ENCODE data around the gene VCX2.

The VCX2 gene

GRCh38 chrX:8140986-8141744 is 29.9 kb downstream of the VCX2 start (continued):
- TF ChIP-seq ZBTB10 (tag by site-specific recombination; IDR thresholded peaks at IDR 0.05) = no peak

- H3K36me3 ChIP-seq (ENCODE audit: control insufficient read depth in 2 of 2, insufficient read depth in 1 of 2, low read length in 2 of 2) = no peaks in the 10 kb centered on the region
- no peaks in the 10 kb centered on the region for H3K9me3 ChIP-seq (ENCODE audit: control insufficient read depth, insufficient read depth, low read depth, low read length)
- ChIA-PET CTCF (no interaction called here), POLR2A (no interaction called here)
- H3K4me3 ChIP-seq (ENCODE audit: low read depth, low read length) = no peak overlapping the region
- no peak overlapping the region for H3K27ac ChIP-seq (ENCODE audit: extremely low read depth, low read depth, low read length)
- no peak for TF ChIP-seq ZFP37 (tag by site-specific recombination; IDR thresholded peaks at IDR 0.05)
- no peak for TF ChIP-seq ZNF488 (tag by site-specific recombination; IDR thresholded peaks at IDR 0.05)
- no peak for TF ChIP-seq ZNF792 (tag by site-specific recombination; IDR thresholded peaks at IDR 0.05)
- no peak for TF ChIP-seq ZNF785 (tag by site-specific recombination; IDR thresholded peaks at IDR 0.05)
- TF ChIP-seq ZNF692 (tag by site-specific recombination; IDR thresholded peaks at IDR 0.05) = no peak
- no peak for TF ChIP-seq ZNF664 (tag by site-specific recombination; IDR thresholded peaks at IDR 0.05)
- no peak for TF ChIP-seq ZNF518A (tag by site-specific recombination; conservative IDR thresholded peaks at IDR 0.05; ENCODE audit: low read depth)
- no peak for TF ChIP-seq FEZF1 (tag by site-specific recombination; IDR thresholded peaks at IDR 0.05)
- no peak for TF ChIP-seq ZNF670 (tag by site-specific recombination; IDR thresholded peaks at IDR 0.05; ENCODE audit: low read depth)
- no peak for TF ChIP-seq SP2 (tag by site-specific recombination; IDR thresholded peaks at IDR 0.05)
- no peak for TF ChIP-seq ZNF704 (tag by site-specific recombination; IDR thresholded peaks at IDR 0.05)
- no peak for TF ChIP-seq ZNF37A (tag by site-specific recombination; IDR thresholded peaks at IDR 0.05)
- no peak for TF ChIP-seq ZNF791 (tag by site-specific recombination; IDR thresholded peaks at IDR 0.05)
- TF ChIP-seq ZSCAN23 (tag by site-specific recombination; IDR thresholded peaks at IDR 0.05) = no peak
- no peak for TF ChIP-seq ZNF280C (tag by site-specific recombination; IDR thresholded peaks at IDR 0.05)
- no peak for TF ChIP-seq KLF16 (tag by site-specific recombination; IDR thresholded peaks at IDR 0.05)
- TF ChIP-seq ZNF416 (tag by site-specific recombination; IDR thresholded peaks at IDR 0.05) = no peak
- no peaks in the 10 kb centered on the region for H3K4me1 ChIP-seq (ENCODE audit: control insufficient read depth, insufficient read depth, low read length)
Observed at GRCh38 chrX:8139716-8140115, 31.4 kb downstream of the VCX2 start.

All from HEK293 (cell line).